Activated CD8-positive, alpha-beta memory T cell treated with anti-CD3 and anti-CD28 coated beads, Interleukin-2, amount 50 U/mL, for 4 hours (primary cell): ENCODE results near the gene VPS37D.
"Not testable (repeated sequence)": the region's sequence is repeated elsewhere in the genome, so short reads cannot be mapped to it uniquely, and the experiment has no call there.

Experiments
- DNase-seq: peaks from one replicate; pipeline ENCODE4 v3.0.0-alpha.2; 2020

Gene VPS37D

GRCh38 chr7:73706126-73707044 lies 38.8 kb downstream of the VPS37D start:
- DNase-seq = no peak

GRCh38 chr7:73707045-73707631 lies 39.5 kb downstream of the VPS37D start:
- no peak for DNase-seq

- no peak for DNase-seq
These were observed 41.4 kb downstream of the VPS37D start for GRCh38 chr7:73708961-73709549.

GRCh38 chr7:73712773-73713172 lies 45.1 kb downstream of the VPS37D start:
- DNase-seq = no peak

GRCh38 chr7:73713319-73713718 lies 45.7 kb downstream of the VPS37D start:
- not testable (repeated sequence) for DNase-seq

GRCh38 chr7:73715648-73716317 lies 48.2 kb downstream of the VPS37D start:
- peak; percentile 40 for DNase-seq

GRCh38 chr7:73716318-73716890 lies 48.8 kb downstream of the VPS37D start:
- DNase-seq = no peak

GRCh38 chr7:73717025-73717807 lies 49.6 kb downstream of the VPS37D start:
- DNase-seq = no peak

GRCh38 chr7:73717991-73718405 lies 50.4 kb downstream of the VPS37D start:
- peak; percentile 78 for DNase-seq

GRCh38 chr7:73718438-73718881 lies 50.8 kb downstream of the VPS37D start:
- DNase-seq = peak; percentile 59

GRCh38 chr7:73718905-73719805 lies 51.5 kb downstream of the VPS37D start, which contains the start of gene STX1A:
Gene STX1A, minus strand, starts transcription at chr7:73719669. Its CDS starts 38 bp downstream, at chr7:73719631.
- DNase-seq = peak; percentile 72

GRCh38 chr7:73719806-73720169 lies 52.2 kb downstream of the VPS37D start:
- DNase-seq = no peak

GRCh38 chr7:73720443-73720842 lies 52.8 kb downstream of the VPS37D start:
- DNase-seq = not testable (repeated sequence)

- no peak for DNase-seq
These were observed 53.8 kb downstream of the VPS37D start for GRCh38 chr7:73721377-73721817.
